Measurements from ENCODE around the gene LY6G6D. TPM values are rescaled to one million over a fixed set of nuclear protein-coding genes. Genes with fewer than 3 reads are reported as not detected.
A peak's percentile ranks its signal among the peaks of the same experiment; 100 is the strongest.

LY6G6D gene
- polyA plus RNA-seq, 4 donors: 0.65 TPM; not detected in 3

- no peak for DNase-seq (ENCODE audit: low read depth in 4 of 4, low spot score in 2 of 4)
Measured at GRCh38 chr6:31717499-31718222, 2.5 kb downstream of the LY6G6D start.

DNA sequence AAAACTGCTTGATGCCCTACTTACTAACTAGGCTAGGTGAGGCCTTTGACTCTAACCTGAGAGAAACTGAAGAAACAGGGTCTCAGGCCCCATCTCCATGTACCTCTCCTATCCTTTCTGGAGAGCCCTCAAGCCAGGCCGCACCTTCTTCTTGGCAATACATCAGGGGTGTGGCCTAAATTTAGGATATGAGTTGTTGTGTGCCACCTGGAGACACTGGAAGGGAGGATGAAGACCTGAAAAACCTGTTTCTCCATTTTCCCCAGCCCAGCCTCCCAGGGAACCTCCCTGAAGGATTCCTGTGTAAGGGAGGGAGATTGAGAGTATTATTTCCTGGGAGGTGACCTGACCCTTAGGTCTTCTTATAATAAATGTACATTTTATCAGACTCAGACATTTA lies 3.1 kb downstream of the LY6G6D start:
- DNase-seq (ENCODE audit: low read depth in 4 of 4, low spot score in 2 of 4): no peak

- no peak for DNase-seq (ENCODE audit: low read depth in 4 of 4, low spot score in 2 of 4)
Measured at GRCh38 chr6:31719001-31719400, 3.9 kb downstream of the LY6G6D start.

DNA sequence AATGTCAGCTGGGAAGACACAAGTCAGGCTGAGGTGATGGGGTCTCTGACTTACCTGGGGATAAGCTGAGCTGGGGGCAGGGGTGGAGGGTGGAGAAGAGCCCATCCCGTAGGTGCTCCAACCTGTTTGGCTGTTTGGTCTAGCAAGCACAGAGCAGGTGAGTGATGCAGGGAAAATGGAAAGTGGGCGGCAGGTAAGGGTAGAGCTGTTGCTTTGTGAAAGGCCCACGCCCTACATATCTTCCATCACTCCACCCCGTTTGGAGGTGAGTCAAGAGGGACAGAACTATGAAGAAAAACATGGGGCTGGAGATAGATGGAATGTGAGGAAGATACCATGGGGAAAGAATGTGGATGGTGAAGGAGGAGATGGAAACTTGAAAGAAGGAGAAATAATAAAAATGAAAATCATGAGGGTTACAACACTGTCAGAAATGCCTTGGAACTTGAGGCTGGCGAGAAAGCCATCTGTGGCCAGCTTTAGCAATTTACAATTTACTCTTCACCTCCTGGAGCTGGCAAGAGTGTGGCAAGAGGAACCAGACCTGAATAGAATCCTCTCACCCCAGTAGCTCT lies 5.1 kb downstream of the LY6G6D start:
- no peak for DNase-seq (ENCODE audit: low read depth in 4 of 4, low spot score in 2 of 4)

- DNase-seq (ENCODE audit: low read depth in 4 of 4, low spot score in 2 of 4): no peak
Measured at GRCh38 chr6:31721351-31722020, 6.3 kb downstream of the LY6G6D start, which contains the start of gene LY6G6C. LY6G6C (minus strand) TSS chr6:31721746; CDS start chr6:31721679, 67 bp downstream.

- no peak for DNase-seq (ENCODE audit: low read depth in 4 of 4, low spot score in 2 of 4)
Measured at GRCh38 chr6:31722173-31722572, 7.0 kb downstream of the LY6G6D start.

DNA sequence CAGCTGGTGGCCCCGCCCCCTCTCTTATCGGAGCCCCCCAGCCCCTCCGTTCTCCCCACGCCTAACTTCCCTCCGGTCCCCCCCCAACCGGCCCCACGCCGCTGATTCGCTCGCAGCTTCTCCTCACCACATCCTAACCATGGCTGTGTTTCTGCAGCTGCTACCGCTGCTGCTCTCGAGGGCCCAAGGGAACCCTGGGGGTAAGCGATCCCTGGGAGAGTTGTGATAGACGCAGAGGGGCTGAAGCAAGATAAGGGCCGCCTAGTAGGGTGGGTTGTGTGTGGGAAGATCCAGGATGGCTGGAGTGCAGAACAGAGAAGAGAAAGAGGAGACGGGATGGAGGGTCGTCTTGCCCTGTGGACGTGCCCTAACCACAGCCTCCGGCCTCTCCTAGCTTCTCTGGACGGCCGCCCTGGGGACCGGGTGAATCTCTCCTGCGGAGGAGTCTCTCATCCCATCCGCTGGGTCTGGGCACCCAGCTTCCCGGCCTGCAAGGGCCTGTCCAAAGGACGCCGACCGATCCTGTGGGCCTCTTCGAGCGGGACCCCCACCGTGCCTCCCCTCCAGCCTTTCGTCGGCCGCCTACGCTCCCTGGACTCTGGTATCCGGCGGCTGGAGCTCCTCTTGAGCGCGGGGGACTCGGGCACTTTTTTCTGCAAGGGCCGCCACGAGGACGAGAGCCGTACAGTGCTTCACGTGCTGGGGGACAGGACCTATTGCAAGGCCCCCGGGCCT lies 8.3 kb downstream of the LY6G6D start, which contains the start of gene MPIG6B:
Gene MPIG6B (plus strand): TSS at position 129 of the 735 bp plus-strand sequence. CDS start 11 bp downstream, at position 140.
- no peak for DNase-seq (ENCODE audit: low read depth in 4 of 4, low spot score in 2 of 4)

GRCh38 chr6:31723980-31724691 lies 9.0 kb downstream of the LY6G6D start:
- no peak for DNase-seq (ENCODE audit: low read depth in 4 of 4, low spot score in 2 of 4)

DNA sequence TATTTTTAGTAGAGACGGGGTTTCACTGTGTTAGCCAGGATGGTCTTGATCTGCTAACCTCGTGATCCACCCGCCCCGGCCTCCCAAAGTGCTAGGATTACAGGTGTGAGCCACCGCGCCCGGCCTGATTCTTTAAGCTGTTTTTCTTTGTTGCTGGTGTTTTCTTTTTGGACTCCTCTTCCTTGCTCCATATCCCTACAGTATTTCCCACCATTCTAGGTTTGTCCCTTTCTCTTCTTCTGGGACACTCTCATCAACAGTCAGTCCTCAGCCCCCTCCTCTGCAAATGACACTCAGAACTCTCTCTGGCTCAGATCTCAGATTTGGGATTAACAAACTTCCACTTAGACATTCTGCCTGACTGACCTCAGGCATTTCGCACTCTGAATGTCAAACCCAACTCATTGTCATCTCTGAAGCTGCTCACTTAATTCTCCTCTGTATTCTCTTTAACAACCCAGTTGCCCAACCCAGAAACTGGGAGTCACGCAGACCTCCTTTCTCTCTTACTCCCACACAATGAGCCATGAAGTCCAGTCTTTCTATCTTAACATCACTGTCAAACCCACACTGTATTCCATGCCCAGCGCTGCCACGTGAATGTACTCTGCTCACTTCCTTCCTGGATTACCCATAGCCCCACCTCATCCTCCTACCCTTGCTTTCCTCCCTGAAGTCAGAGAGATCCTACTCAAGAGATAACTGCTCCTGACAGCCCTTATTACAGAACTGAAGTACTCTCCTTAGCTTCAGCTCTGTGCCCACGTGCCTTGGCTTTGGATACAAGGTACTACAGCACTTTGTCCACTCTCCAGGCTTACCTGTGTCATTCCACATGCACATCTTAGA lies 10.6 kb downstream of the LY6G6D start:
- no peak for DNase-seq (ENCODE audit: low read depth in 4 of 4, low spot score in 2 of 4)

DNA sequence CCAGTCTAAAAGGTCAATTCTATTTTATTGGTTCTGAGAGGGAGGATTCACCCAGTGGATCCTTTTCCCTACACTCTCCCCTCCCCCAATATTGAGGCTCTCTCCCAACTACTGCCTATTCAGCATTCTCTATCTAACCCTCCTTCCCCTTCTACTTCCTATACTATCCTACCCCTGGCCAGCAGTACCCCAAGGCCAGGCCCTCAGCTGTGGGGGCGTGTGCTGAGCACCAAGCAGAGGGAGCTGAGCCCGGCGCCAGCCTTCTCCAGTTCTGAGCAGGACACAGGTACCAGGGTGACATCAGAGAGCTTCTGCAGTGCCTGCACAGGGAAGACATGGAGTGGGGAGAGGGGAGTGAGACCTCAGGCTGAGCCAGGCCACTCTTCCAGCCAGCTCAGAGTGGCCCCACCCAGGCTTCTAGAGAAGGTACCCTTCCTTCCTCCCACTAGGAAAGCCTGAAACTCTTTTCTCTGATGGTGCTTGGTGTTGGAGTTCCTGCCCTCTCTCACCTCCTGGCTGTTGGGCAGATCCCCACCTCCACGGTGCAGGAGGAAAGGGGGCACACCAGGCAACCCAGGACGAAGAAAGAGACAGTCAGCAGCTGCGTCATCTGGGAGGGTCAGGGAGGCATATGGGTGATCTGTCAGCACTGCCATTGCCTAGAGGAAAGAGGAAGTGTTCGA lies 12.0 kb downstream of the LY6G6D start:
- no peak for DNase-seq (ENCODE audit: low read depth in 4 of 4, low spot score in 2 of 4)

- no peak for DNase-seq (ENCODE audit: low read depth in 4 of 4, low spot score in 2 of 4)
Measured at GRCh38 chr6:31727717-31728671, 12.8 kb downstream of the LY6G6D start.

- DNase-seq (ENCODE audit: low read depth in 4 of 4, low spot score in 2 of 4): no peak
Measured at GRCh38 chr6:31728767-31729514, 13.8 kb downstream of the LY6G6D start, which contains the start of gene DDAH2. DDAH2 (minus strand) TSS chr6:31729299; CDS start chr6:31729161, 138 bp downstream.

DNA sequence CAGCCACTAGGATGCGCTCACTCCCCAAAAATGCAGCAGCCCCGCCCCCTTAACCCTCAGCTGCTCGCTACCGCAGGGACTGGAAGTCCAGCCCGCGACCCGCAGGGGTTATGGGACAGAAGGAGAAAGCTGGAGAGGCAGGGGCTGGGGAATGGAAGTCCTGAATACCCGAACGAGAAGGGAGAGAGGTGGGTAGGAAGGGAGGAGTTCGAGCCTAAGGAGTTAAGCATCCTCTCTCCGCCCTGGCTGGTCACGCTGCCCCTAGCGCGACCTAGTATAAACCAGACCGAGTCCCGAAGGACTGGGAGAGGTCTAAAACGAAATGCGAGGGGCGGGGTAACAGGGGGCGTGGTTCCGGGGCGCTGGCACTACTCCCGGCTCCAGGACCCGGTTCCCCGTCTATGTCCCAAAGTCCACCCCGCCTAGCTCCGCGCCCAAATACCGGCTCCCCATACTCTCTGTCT lies 14.4 kb downstream of the LY6G6D start:
- DNase-seq (ENCODE audit: low read depth in 4 of 4, low spot score in 2 of 4): peak in 3 of 4 donors; percentile 88 to 93 (median 89)

DNA sequence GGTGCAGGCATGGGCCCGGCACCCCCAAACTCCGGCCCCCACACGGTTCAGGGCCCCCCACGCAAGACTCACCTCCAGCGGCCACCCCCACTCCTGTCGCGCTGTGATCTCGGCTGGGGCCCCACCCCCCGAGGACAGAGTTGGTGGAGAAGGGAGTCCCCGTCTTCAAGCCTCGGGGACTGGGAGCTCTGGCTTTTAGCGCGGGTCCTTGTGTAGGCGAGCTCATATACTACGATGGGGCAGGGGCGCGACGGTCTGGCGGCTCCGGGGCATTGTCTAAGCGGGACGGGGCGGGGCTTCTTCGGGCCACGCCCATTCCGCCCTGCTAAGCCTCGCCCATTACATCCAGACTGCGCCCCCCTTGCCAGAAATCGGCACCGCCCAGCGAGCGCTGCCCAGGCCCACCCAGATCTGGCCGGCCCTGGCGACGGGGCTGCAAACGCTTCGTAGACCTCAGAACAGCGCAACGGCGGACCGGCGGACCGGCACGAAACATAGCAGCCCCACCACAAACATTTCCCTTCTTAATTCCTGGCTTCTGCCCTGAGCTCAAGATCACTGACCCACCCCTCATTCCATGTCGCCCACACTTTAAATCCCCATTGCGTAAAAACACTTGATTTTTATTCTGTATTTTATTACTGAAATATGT lies 15.0 kb downstream of the LY6G6D start:
- peak in 3 of 4 donors; percentile 87 to 89 (median 87) for DNase-seq (ENCODE audit: low read depth in 4 of 4, low spot score in 2 of 4)

GRCh38 chr6:31730631-31731086 lies 15.5 kb downstream of the LY6G6D start:
- DNase-seq (ENCODE audit: low read depth in 4 of 4, low spot score in 2 of 4): no peak

GRCh38 chr6:31732029-31732428 lies 16.9 kb downstream of the LY6G6D start:
- DNase-seq (ENCODE audit: low read depth in 4 of 4, low spot score in 2 of 4): no peak
